Measurements from ENCODE around the gene LDB2. TPM values are rescaled to one million over a fixed set of nuclear protein-coding genes. Genes with fewer than 3 reads are reported as not detected.

Gene LDB2
- total RNA-seq, 1 experiment from 2014 or later: not detected

DNA sequence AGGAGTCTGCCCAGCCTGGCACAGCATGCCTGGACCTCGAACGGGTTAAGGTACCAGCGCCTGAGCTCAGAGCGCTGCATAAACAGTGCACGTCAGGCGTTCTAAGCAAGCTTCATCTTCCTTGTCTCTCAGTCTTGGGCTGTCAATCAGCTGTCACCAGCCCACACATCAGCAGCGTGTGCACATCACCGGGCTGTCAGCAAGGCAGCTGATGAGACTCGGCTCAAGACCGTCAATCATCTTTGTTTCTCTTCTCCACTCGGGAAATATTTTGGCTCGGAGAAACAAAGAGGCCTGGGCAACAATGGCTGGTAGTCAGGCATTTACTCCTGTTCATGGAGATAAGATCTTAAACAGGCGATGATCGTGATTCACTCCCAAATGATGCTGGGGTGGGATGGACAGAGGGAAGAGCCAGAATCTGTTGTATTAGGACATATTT, 141.3 kb downstream of the LDB2 start:
- DNase-seq (ENCODE audit: low spot score): no peak

DNA sequence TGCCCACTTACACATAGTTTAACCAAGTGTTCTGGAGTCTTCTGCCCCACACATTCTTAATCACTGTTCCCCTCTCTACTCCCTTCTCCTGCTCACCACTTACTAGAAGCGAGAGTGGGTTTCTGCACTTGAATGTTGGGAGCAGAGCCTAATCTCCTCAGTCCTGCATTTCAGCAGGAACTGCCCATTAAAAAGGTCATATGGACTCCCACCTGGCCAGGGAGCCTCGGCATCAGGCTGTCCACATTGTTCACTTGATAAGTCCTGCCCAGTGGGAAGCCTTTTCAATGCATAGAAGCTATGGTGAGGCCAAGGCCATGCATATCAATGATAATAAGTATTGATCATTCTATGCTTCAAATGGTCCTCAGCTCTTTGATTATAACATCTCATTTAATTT, 144.3 kb downstream of the LDB2 start:
- DNase-seq (ENCODE audit: low spot score): no peak

DNA sequence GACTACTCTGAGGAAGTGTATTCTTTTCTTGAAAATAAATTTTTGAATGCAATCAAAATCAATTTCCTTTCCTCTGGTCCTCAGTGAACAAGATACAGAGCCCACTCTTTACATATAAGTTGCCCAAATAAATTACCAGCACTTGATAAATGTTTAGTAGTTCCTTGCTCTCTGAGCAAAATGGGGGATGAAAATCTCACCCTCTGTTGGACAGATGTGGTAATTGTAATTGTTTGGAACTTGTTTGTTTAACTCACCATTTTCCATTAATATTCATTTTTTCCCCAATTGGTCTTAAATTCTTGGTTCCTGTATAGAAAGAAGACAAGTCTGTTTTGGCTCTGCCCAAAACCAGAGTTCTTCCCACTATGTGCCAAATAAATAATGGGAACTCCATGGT, 146.3 kb downstream of the LDB2 start:
- DNase-seq (ENCODE audit: low spot score): no peak

GRCh38 chr4:16750882-16751642, 147.4 kb downstream of the LDB2 start:
- no peak for DNase-seq (ENCODE audit: low spot score)

- no peak for DNase-seq (ENCODE audit: low spot score)
Measured at GRCh38 chr4:16750216-16750615, 148.2 kb downstream of the LDB2 start.

DNA sequence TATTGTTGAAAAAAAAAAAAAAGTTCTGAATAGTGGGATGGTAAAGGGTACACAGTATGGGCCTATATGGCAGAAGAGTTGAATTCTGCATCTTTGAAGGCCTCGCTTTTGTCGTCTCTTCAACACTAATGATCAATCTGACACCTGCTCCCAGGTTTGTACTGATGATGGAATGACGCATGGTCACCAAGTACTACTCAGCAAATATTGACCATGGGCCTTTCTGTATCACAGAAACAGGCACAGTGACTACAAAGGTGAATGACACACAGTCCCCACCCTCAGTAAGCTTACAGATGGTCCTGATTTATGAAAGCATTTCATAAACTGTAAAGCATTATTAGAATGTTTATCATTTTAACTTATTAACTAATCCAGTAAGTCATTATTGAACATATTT, 152.6 kb downstream of the LDB2 start:
- DNase-seq (ENCODE audit: low spot score): no peak

DNA sequence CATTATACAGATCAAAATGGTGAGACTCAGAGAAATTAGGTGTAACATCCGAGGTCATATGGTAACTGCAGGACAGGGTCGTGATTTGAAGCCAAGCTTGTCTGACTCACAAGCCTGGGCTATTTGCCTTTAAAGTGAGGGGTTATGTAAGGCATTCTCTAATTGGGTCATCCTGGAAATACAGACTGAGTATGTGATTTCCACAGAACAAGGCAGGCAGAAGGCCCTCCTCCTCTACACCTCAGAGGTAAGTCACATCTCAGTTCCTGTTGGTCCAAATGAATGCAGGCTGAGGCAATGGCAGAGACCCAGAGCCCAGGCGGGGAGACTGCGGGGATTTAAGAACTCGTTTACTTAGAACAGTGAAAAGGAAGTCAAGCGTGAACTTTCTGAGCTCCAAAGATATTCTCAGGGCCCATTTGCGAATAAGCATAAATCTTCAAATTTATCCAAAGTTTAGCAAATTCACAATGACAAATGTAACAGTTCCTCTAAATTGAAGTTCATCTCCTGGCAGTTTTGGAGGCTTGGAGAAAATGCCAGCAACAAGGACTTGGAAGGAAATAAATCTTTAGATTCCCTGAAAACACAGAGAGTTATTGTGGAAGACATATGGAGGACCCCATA, 153.3 kb downstream of the LDB2 start:
- DNase-seq (ENCODE audit: low spot score): no peak

DNA sequence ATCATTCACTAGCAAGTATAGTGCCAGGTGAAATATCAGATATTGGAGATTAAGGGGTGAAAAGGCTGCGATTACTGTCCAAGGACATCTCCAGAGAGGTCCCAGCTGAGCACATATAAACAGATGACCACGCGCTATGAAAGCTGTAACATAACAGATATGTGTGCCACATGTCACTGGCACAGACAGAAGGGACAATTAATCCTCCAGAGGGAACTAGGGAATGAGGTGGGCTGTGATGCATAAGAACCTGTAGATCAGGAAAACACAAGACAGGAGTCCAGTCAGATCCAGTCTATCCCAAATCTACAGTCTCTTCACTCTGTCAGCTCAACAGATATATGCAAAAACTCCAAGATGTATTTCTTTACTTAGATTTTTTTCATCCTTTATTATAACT, 157.2 kb downstream of the LDB2 start:
- DNase-seq (ENCODE audit: low spot score): no peak

- DNase-seq (ENCODE audit: low spot score): no peak
Measured at GRCh38 chr4:16739997-16740624, 158.3 kb downstream of the LDB2 start.

GRCh38 chr4:16738558-16738957, 159.9 kb downstream of the LDB2 start:
- no peak for DNase-seq (ENCODE audit: low spot score)

GRCh38 chr4:16733509-16733908, 164.9 kb downstream of the LDB2 start:
- no peak for DNase-seq (ENCODE audit: low spot score)

DNA sequence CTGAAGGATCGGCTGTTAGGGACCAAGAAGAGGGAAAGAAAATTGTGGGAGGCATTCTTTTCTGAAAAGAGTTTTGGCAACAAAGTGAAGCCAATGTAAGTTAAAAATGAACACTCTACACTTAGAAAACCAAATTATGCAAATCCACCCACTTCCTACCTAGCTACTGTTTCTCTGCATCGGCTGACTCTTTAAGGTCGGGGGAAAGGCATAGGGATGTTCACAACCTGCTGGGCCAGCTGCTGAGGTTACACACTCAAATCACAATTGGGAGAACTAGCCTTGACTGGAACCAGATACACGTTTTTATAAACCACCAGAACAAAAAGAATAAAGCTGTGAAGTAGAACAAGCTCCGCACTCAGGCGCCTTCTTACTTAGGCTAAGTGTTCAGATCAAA, 165.7 kb downstream of the LDB2 start:
- DNase-seq (ENCODE audit: low spot score): no peak

GRCh38 chr4:16731776-16732380, 166.6 kb downstream of the LDB2 start:
- DNase-seq (ENCODE audit: low spot score): no peak

GRCh38 chr4:16730522-16731205, 167.8 kb downstream of the LDB2 start:
- DNase-seq (ENCODE audit: low spot score): no peak

DNA sequence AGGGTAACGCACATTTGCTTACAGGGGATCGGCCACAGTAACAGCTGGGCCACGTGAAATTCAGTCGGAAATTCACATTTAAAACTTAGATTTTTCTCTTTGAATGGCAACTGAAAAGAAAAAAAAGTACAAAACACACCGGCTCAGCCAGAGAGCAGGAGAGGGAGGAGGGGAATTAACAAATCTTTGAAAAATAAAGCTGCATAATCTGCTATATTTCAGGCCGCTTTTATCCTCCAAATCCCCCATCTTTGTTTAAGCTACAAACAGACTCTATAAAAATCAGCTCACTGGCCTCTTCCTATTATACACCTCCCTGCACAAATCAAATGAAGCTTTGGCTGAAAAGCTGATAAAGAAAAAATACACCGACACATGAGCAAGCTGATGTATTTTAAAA, 169.1 kb downstream of the LDB2 start:
- DNase-seq (ENCODE audit: low spot score): no peak

DNA sequence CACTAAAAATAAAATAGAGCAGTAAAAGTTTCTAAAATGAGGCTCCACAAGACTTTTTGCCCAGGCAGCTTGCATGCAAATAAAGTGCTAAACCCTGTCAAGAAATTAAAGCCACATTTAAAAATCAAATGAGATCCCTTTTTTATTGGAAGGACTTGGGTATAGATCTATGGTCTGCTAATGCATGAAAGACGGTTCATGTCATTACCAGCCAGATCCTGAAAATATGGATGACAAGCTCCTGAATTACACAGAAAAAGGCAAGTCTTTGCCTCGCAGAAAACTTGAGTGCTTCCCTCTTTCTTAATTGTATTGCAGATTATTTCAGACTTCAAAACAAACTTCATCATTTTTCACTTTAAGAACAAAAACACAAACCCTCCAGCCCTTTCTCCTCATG, 169.6 kb downstream of the LDB2 start:
- DNase-seq (ENCODE audit: low spot score): no peak

- DNase-seq (ENCODE audit: low spot score): no peak
Measured at GRCh38 chr4:16728111-16728510, 170.3 kb downstream of the LDB2 start.

- DNase-seq (ENCODE audit: low spot score): no peak
Measured at GRCh38 chr4:16727218-16727617, 171.2 kb downstream of the LDB2 start.

DNA sequence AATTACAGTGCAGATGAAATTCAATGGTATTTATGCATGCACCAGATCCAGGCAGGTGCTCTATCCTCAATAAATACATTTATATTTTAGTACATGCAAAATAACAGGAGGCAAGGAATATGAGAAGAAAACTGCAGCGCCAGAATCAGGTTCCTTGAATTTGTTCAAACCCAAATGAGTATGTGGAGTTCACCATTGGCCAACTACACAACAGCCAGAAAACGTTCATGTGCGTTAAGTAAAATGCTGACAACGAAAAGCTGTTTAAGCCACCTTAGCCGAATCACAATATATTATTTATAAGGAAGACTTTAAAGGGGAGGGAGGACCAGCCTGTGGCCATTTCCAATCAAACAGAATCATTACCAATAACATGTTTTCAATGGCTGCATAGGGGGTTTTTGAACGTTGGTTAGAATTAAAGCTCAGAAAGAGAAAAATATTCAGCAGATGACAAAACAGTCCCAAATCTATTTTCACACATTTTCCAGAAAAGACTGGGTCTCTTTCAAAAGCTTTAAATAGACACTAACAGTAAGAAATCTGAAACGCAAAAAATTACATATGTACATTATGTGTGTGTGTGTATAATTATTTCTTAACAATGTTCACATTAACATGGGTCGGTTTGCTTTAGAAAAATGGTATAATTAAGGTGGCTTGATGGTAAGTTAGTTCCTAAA, 171.9 kb downstream of the LDB2 start:
- no peak for DNase-seq (ENCODE audit: low spot score)

DNA sequence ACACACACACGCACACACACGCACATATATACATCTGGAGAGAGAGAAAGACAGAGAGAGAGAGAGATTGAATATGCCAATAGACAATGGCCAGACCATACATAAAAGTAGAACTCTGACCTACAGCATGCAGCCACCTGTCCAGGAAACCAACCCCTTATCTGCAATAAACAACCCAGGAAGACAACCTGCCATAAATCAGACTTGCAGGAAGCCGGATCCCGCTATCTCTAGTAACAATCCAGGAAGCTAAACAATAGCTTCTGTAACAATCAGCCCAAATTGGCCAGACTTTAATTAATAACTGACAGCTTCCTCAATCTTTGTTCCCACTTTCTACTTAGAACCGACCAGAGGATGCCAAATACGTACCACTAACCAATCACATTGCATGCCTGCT, 173.2 kb downstream of the LDB2 start:
- no peak for DNase-seq (ENCODE audit: low spot score)

GRCh38 chr4:16722416-16722815, 176.0 kb downstream of the LDB2 start:
- DNase-seq (ENCODE audit: low spot score): no peak

Data from A172 (cell line).